Fibroblast of skin of scalp (primary cell): ENCODE results near the gene ZNF3. TPM values are rescaled to one million over a fixed set of nuclear protein-coding genes. Genes with fewer than 3 reads are reported as not detected.
"Not testable (repeated sequence)": the region's sequence is repeated elsewhere in the genome, so short reads cannot be mapped to it uniquely, and the experiment has no call there.

Experiments used
- DNase-seq: peaks from one replicate; pipeline ENCODE4 v3.0.0-alpha.2; 2013
- polyA plus RNA-seq, 2 experiments: library from polyadenylated mRNA; unstranded; fragments of 120-200 nt; gene quantifications; one replicate each; pipeline ENCODE4 v1.2.1, GENCODE V29; 2013; ENCODE audit not compliant: insufficient read length in 2 of 2

The ZNF3 gene
- 16.1 TPM for polyA plus RNA-seq (2013, experiment 1 of 2; ENCODE audit: insufficient read length)
- 18.4 TPM for polyA plus RNA-seq (2013, experiment 2 of 2; ENCODE audit: insufficient read length)

GRCh38 chr7:100081535-100082102 is at the start of gene ZNF3:
TSS of gene ZNF3 (minus strand) at chr7:100081723. CDS start at chr7:100077357, 4,366 bp downstream.
- DNase-seq: peak; percentile 99

GRCh38 chr7:100130608-100131453 is 49.3 kb upstream of the ZNF3 start:
- DNase-seq: peak; percentile 54

GRCh38 chr7:100130220-100130607 is 48.7 kb upstream of the ZNF3 start:
- not testable (repeated sequence) for DNase-seq

GRCh38 chr7:100128637-100128963 is 47.1 kb upstream of the ZNF3 start:
- no peak for DNase-seq

- no peak for DNase-seq
Measured at GRCh38 chr7:100127866-100128636, 46.5 kb upstream of the ZNF3 start.

- peak; percentile 94 for DNase-seq
Measured at GRCh38 chr7:100126931-100127865, 45.7 kb upstream of the ZNF3 start, which contains the start of gene MBLAC1. TSS of gene MBLAC1 (plus strand) at chr7:100126967. CDS start at chr7:100127396, 429 bp downstream.

GRCh38 chr7:100126239-100126930 is 44.9 kb upstream of the ZNF3 start:
- no peak for DNase-seq

- no peak for DNase-seq
Measured at GRCh38 chr7:100124301-100125230, 43.0 kb upstream of the ZNF3 start.

- no peak for DNase-seq
Measured at GRCh38 chr7:100122568-100122967, 41.0 kb upstream of the ZNF3 start.

- no peak for DNase-seq
Measured at GRCh38 chr7:100122067-100122466, 40.5 kb upstream of the ZNF3 start.

- DNase-seq: no peak
Measured at GRCh38 chr7:100120733-100121036, 39.2 kb upstream of the ZNF3 start.

- DNase-seq: peak; percentile 70
Measured at GRCh38 chr7:100119970-100120732, 38.6 kb upstream of the ZNF3 start.

GRCh38 chr7:100119072-100119969 is 37.8 kb upstream of the ZNF3 start, which contains the start of the genes CNPY4 and TAF6:
TSS of gene CNPY4 (plus strand) at chr7:100119634. CDS start at chr7:100119745, 111 bp downstream.
TSS of gene TAF6 (minus strand) at chr7:100119358. CDS start at chr7:100114209, 5,149 bp downstream.
- peak; percentile 94 for DNase-seq

GRCh38 chr7:100118388-100119071 is 37.0 kb upstream of the ZNF3 start:
- no peak for DNase-seq

- no peak for DNase-seq
Measured at GRCh38 chr7:100115026-100115425, 33.5 kb upstream of the ZNF3 start.

GRCh38 chr7:100111914-100112313 is 30.4 kb upstream of the ZNF3 start:
- no peak for DNase-seq

- no peak for DNase-seq
Measured at GRCh38 chr7:100111156-100111555, 29.6 kb upstream of the ZNF3 start.
